ENCODE results near the gene PGBD5.

Gene PGBD5

DNA sequence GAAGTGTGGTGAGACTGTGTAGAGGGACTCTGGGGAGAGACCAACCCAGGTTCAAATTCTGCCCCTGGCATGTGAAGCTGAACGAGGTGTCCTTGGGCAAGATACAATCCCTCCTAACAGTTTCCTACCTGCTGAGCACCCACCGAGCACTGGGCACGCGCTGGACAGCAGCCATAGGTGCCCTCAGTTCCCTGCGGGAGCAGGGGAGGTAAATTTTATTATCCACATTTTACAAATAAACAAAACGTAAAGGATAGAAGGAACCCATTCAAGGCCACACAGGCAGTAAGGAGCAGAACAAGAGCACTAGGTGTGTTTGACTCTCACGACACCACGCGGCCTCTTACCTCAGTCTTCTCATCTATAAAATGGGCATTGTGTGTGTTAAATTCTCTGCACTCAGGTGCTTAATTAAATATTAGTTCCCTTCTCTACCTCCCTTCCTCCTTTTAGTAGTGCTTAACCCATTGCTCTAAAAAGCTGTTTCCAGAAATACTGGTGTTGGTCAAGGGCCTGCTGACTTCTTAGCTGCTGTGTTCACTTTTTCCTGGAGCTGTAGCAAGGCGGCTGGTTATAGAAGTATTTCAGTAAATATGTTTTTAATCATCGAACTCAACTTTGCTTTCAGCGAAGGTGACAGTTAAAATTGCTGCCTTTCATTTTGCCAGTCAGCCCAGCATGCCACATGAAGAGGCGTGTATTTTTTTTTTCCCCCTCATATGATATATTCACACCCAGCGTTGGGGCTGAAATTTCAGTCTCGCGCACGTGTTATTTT lies 41.6 kb downstream of the PGBD5 start:
- Histone ChIP-seq H3K79me1 (ENCODE audit: low read depth, low read length) (no peaks in the 10 kb centered on the region), H3K4ac (ENCODE audit: low read length) (no peak overlapping the region), H2BK12ac (ENCODE audit: low read length) (no peak overlapping the region), H2AK5ac (ENCODE audit: low read depth, low read length) (no peak overlapping the region), H3K9me3 (replicated peaks in 1 of 2; ENCODE audit: control insufficient read depth in 2 of 2, insufficient read depth in 1 of 2, low read depth in 1 of 2, low read length in 2 of 2) (peaks cover 1 to 9% of the 10 kb centered on the region in 2 donors), H3K14ac (ENCODE audit: low read length) (no peak overlapping the region), H3K23ac (ENCODE audit: low read depth, low read length, poor library complexity) (no peak overlapping the region), H2BK15ac (ENCODE audit: low read length) (no peak overlapping the region), H3K36me3 (replicated peaks in 1 of 2; ENCODE audit: control insufficient read depth in 2 of 2, insufficient read depth in 2 of 2, low read length in 2 of 2) (peaks cover 0 to 3% of the 10 kb centered on the region in 2 donors), H3K18ac (ENCODE audit: low read length) (no peak overlapping the region), H3K27me3 (ENCODE audit: control insufficient read depth in 3 of 3, insufficient read depth in 3 of 3, low read depth in 1 of 3, low read length in 3 of 3) (no peaks in the 10 kb centered on the region), H3K4me1 (ENCODE audit: control insufficient read depth in 2 of 2, insufficient read depth in 1 of 2, low read depth in 1 of 2, low read length in 2 of 2) (peaks cover 6 to 7% of the 10 kb centered on the region in 2 donors), H3K4me3 (ENCODE audit: low read length in 2 of 2) (no peak overlapping the region), H2BK5ac (ENCODE audit: low read length) (no peak overlapping the region), H4K91ac (ENCODE audit: low read depth, low read length, poor library complexity) (no peak overlapping the region), H3K4me2 (ENCODE audit: insufficient read depth, low read length, poor library complexity, severe bottlenecking) (no peak overlapping the region), H2AFZ (ENCODE audit: low read length) (no peak overlapping the region), H2BK120ac (ENCODE audit: low read depth, low read length) (no peak overlapping the region), H3K27ac (replicated peaks; ENCODE audit: low read length) (no peak overlapping the region), H3K9ac (ENCODE audit: low read depth, low read length, poor library complexity) (no peak overlapping the region), H4K8ac (ENCODE audit: low read depth, low read length) (no peak overlapping the region)
- no CpG with 5 or more reads among the region's 17 CpGs for WGBS, 2 donors (ENCODE audit: extremely low coverage in 2 of 2, insufficient read length in 2 of 2, insufficient replicate concordance in 1 of 2)
- no peak for DNase-seq (ENCODE audit: low spot score)

DNA sequence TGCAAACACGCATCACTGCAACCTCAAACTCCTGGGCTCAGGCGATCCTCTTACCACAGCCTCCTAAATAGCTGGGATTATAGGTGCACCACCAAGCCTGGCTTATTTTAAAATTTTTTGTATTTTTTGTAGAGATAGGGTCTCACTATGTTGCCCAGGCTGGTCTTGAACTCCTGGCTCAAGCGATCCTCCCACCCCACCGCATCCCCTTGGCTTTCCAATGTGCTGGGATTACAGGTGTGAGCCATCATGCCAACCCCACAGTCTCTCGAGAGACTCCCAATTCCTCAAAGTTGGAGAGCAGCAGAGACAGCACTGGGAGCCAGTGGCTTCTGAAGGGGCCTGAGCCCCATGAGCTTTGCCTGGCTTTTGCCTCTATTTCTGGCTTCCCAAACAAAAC lies 42.7 kb downstream of the PGBD5 start:
- WGBS, 2 donors (ENCODE audit: extremely low coverage in 2 of 2, insufficient read length in 2 of 2, insufficient replicate concordance in 1 of 2) = no CpG with 5 or more reads among the region's 5 CpGs
- H3K4me1 ChIP-seq (ENCODE audit: control insufficient read depth in 2 of 2, insufficient read depth in 1 of 2, low read depth in 1 of 2, low read length in 2 of 2) = peaks cover 6 to 7% of the 10 kb centered on the region in 2 donors

DNA sequence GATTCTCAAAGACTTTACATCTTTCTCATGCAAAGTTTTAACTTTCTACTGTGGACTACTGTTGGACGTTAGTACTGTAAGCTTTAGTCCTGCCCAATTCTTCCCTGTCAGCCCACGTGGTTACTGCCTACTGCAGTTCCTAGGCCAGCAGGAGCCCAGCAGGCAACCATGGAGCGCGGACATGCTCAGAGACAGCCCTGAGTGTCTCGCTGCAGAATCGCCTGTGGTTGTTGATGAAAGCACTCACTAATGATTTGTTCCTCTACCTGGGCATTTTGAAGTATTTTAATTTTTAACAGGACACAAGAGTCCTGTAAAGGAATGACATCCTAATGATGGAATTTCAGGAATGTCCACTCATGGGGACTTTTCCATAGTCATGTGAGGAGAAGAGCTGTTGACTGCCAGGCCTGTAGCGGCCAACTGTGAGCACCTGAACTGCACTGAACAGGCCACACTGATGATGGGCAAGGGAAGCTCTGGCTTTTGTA lies 44.1 kb downstream of the PGBD5 start:
- no peak overlapping the region for H4K8ac ChIP-seq (ENCODE audit: low read depth, low read length)
- H2BK12ac ChIP-seq (ENCODE audit: low read length) = no peak overlapping the region
- no peaks in the 10 kb centered on the region for H3K27me3 ChIP-seq (ENCODE audit: control insufficient read depth in 3 of 3, insufficient read depth in 3 of 3, low read depth in 1 of 3, low read length in 3 of 3)
- no peak for DNase-seq (ENCODE audit: low spot score)
- H2AFZ ChIP-seq (ENCODE audit: low read length) = no peak overlapping the region
- no peak overlapping the region for H4K91ac ChIP-seq (ENCODE audit: low read depth, low read length, poor library complexity)
- no peak overlapping the region for H2BK120ac ChIP-seq (ENCODE audit: low read depth, low read length)
- no peak overlapping the region for H2BK5ac ChIP-seq (ENCODE audit: low read length)
- no peak overlapping the region for H2AK5ac ChIP-seq (ENCODE audit: low read depth, low read length)
- no peak overlapping the region for H3K27ac ChIP-seq (replicated peaks; ENCODE audit: low read length)
- H3K4ac ChIP-seq (ENCODE audit: low read length) = no peak overlapping the region
- peaks cover 8 to 20% of the 10 kb centered on the region in 2 donors for H3K9me3 ChIP-seq (replicated peaks in 1 of 2; ENCODE audit: control insufficient read depth in 2 of 2, insufficient read depth in 1 of 2, low read depth in 1 of 2, low read length in 2 of 2)
- no peak overlapping the region for H3K4me3 ChIP-seq (ENCODE audit: low read length in 2 of 2)
- no peak overlapping the region for H3K9ac ChIP-seq (ENCODE audit: low read depth, low read length, poor library complexity)
- H3K14ac ChIP-seq (ENCODE audit: low read length) = no peak overlapping the region
- no peak overlapping the region for H2BK15ac ChIP-seq (ENCODE audit: low read length)
- no peak overlapping the region for H3K4me2 ChIP-seq (ENCODE audit: insufficient read depth, low read length, poor library complexity, severe bottlenecking)
- peak overlapping the region; percentile 15 for H3K18ac ChIP-seq (ENCODE audit: low read length)
- H3K4me1 ChIP-seq (ENCODE audit: control insufficient read depth in 2 of 2, insufficient read depth in 1 of 2, low read depth in 1 of 2, low read length in 2 of 2) = peaks cover 6 to 7% of the 10 kb centered on the region in 2 donors
- no CpG with 5 or more reads among the region's 7 CpGs for WGBS, 2 donors (ENCODE audit: extremely low coverage in 2 of 2, insufficient read length in 2 of 2, insufficient replicate concordance in 1 of 2)
- peaks cover 0 to 8% of the 10 kb centered on the region in 2 donors for H3K36me3 ChIP-seq (replicated peaks in 1 of 2; ENCODE audit: control insufficient read depth in 2 of 2, insufficient read depth in 2 of 2, low read length in 2 of 2)
- H3K23ac ChIP-seq (ENCODE audit: low read depth, low read length, poor library complexity) = no peak overlapping the region
- no peaks in the 10 kb centered on the region for H3K79me1 ChIP-seq (ENCODE audit: low read depth, low read length)

More for the DNA sequence above, 42.7 kb downstream of the PGBD5 start:
- H2AK5ac ChIP-seq (ENCODE audit: low read depth, low read length) = no peak overlapping the region
- H4K8ac ChIP-seq (ENCODE audit: low read depth, low read length) = no peak overlapping the region
- no peak overlapping the region for H3K4me2 ChIP-seq (ENCODE audit: insufficient read depth, low read length, poor library complexity, severe bottlenecking)
- H2AFZ ChIP-seq (ENCODE audit: low read length) = no peak overlapping the region
- H3K36me3 ChIP-seq (replicated peaks in 1 of 2; ENCODE audit: control insufficient read depth in 2 of 2, insufficient read depth in 2 of 2, low read length in 2 of 2) = peaks cover 0 to 3% of the 10 kb centered on the region in 2 donors
- no peak overlapping the region for H3K18ac ChIP-seq (ENCODE audit: low read length)
- no peak overlapping the region for H2BK15ac ChIP-seq (ENCODE audit: low read length)
- H4K91ac ChIP-seq (ENCODE audit: low read depth, low read length, poor library complexity) = no peak overlapping the region
- no peak for DNase-seq (ENCODE audit: low spot score)
- no peak overlapping the region for H3K4ac ChIP-seq (ENCODE audit: low read length)
- H3K27me3 ChIP-seq (ENCODE audit: control insufficient read depth in 3 of 3, insufficient read depth in 3 of 3, low read depth in 1 of 3, low read length in 3 of 3) = no peaks in the 10 kb centered on the region
- no peak overlapping the region for H3K4me3 ChIP-seq (ENCODE audit: low read length in 2 of 2)
- H2BK12ac ChIP-seq (ENCODE audit: low read length) = no peak overlapping the region
- H3K23ac ChIP-seq (ENCODE audit: low read depth, low read length, poor library complexity) = no peak overlapping the region
- H2BK120ac ChIP-seq (ENCODE audit: low read depth, low read length) = no peak overlapping the region
- no peaks in the 10 kb centered on the region for H3K79me1 ChIP-seq (ENCODE audit: low read depth, low read length)
- H3K9me3 ChIP-seq (replicated peaks in 1 of 2; ENCODE audit: control insufficient read depth in 2 of 2, insufficient read depth in 1 of 2, low read depth in 1 of 2, low read length in 2 of 2) = peaks cover 8 to 20% of the 10 kb centered on the region in 2 donors
- H3K27ac ChIP-seq (replicated peaks; ENCODE audit: low read length) = no peak overlapping the region
- H3K9ac ChIP-seq (ENCODE audit: low read depth, low read length, poor library complexity) = no peak overlapping the region
- H3K14ac ChIP-seq (ENCODE audit: low read length) = no peak overlapping the region
- no peak overlapping the region for H2BK5ac ChIP-seq (ENCODE audit: low read length)

DNA sequence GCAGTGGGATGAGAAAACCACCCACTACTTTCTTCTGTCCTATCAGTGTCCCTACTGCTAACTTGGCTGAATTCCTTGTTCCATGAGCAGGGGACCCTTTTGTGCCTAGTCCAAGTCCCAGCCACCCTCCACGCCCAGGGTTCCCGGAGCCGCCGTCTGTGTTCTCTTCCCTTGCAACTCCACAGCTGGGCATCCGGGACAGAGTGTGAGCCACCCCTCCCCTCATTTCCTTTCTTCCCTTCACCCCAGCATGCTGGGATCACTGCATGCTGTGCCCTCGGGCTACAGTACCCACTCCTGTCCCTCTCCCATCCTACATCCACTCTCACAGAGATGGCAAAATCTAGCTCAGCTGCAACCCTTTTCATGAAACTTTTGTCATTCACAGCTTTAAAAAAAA lies 44.5 kb downstream of the PGBD5 start:
- DNase-seq (ENCODE audit: low spot score) = no peak
- no peak overlapping the region for H3K18ac ChIP-seq (ENCODE audit: low read length)
- no peak overlapping the region for H2AFZ ChIP-seq (ENCODE audit: low read length)
- no peak overlapping the region for H3K27ac ChIP-seq (replicated peaks; ENCODE audit: low read length)
- H2BK5ac ChIP-seq (ENCODE audit: low read length) = no peak overlapping the region
- no peak overlapping the region for H4K91ac ChIP-seq (ENCODE audit: low read depth, low read length, poor library complexity)
- no peak overlapping the region for H2BK120ac ChIP-seq (ENCODE audit: low read depth, low read length)
- no peak overlapping the region for H3K4me3 ChIP-seq (ENCODE audit: low read length in 2 of 2)
- no peak overlapping the region for H2BK15ac ChIP-seq (ENCODE audit: low read length)
- no peaks in the 10 kb centered on the region for H3K27me3 ChIP-seq (ENCODE audit: control insufficient read depth in 3 of 3, insufficient read depth in 3 of 3, low read depth in 1 of 3, low read length in 3 of 3)
- H3K79me1 ChIP-seq (ENCODE audit: low read depth, low read length) = no peaks in the 10 kb centered on the region
- no peak overlapping the region for H2AK5ac ChIP-seq (ENCODE audit: low read depth, low read length)
- WGBS, 2 donors (ENCODE audit: extremely low coverage in 2 of 2, insufficient read length in 2 of 2, insufficient replicate concordance in 1 of 2) = no CpG with 5 or more reads among the region's 6 CpGs
- H3K4ac ChIP-seq (ENCODE audit: low read length) = no peak overlapping the region
- H3K4me2 ChIP-seq (ENCODE audit: insufficient read depth, low read length, poor library complexity, severe bottlenecking) = no peak overlapping the region
- peaks cover 6 to 7% of the 10 kb centered on the region in 2 donors for H3K4me1 ChIP-seq (ENCODE audit: control insufficient read depth in 2 of 2, insufficient read depth in 1 of 2, low read depth in 1 of 2, low read length in 2 of 2)
- H3K9me3 ChIP-seq (replicated peaks in 1 of 2; ENCODE audit: control insufficient read depth in 2 of 2, insufficient read depth in 1 of 2, low read depth in 1 of 2, low read length in 2 of 2) = peaks cover 8 to 20% of the 10 kb centered on the region in 2 donors
- no peak overlapping the region for H3K9ac ChIP-seq (ENCODE audit: low read depth, low read length, poor library complexity)
- no peak overlapping the region for H3K23ac ChIP-seq (ENCODE audit: low read depth, low read length, poor library complexity)
- no peak overlapping the region for H4K8ac ChIP-seq (ENCODE audit: low read depth, low read length)
- no peak overlapping the region for H2BK12ac ChIP-seq (ENCODE audit: low read length)
- no peak overlapping the region for H3K14ac ChIP-seq (ENCODE audit: low read length)
- H3K36me3 ChIP-seq (replicated peaks in 1 of 2; ENCODE audit: control insufficient read depth in 2 of 2, insufficient read depth in 2 of 2, low read length in 2 of 2) = peaks cover 0 to 13% of the 10 kb centered on the region in 2 donors
